Neural cell (in vitro differentiated cells): Measurements from ENCODE around the gene PHLPP1. TPM values are rescaled to one million over a fixed set of nuclear protein-coding genes. Genes with fewer than 3 reads are reported as not detected.

Experiments
- H2AFZ ChIP-seq: fragments of 200-600, 300-800 bp; sonication (generic), shearing (Covaris generic); 2 replicates; pipeline ENCODE4 v1.6.0; 2014; ENCODE audit warnings: low read depth, mild to moderate bottlenecking, antibody characterized with exemption, low read length, moderate library complexity
- H3F3A ChIP-seq: fragments of 200-600 bp; shearing (Covaris generic); 2 replicates; pipeline ENCODE4 v1.6.1; 2016; ENCODE audit warnings: mild to moderate bottlenecking, moderate library complexity, mixed read lengths, antibody characterized with exemption, low read length; ENCODE audit not compliant: insufficient read depth, poor library complexity, severe bottlenecking
- H3K27ac ChIP-seq: fragments of 200-600, 300-800 bp; sonication (generic), shearing (Covaris generic); 2 replicates; pipeline ENCODE4 v1.5.1; 2014; ENCODE audit warnings: mild to moderate bottlenecking, low read length, moderate library complexity
- H3K27me3 ChIP-seq: fragments of 300-800, 200-600 bp; sonication (generic), shearing (Covaris generic); 2 replicates; pipeline ENCODE4 v1.6.0; 2014; ENCODE audit warnings: mild to moderate bottlenecking, low read depth, low read length, moderate library complexity; ENCODE audit not compliant: insufficient read depth
- H3K36me3 ChIP-seq: fragments of 300-800, 200-600 bp; sonication (generic), shearing (Covaris generic); 2 replicates; pipeline ENCODE4 v1.5.1; 2014; ENCODE audit warnings: mild to moderate bottlenecking, antibody characterized with exemption, low read length, moderate library complexity; ENCODE audit not compliant: insufficient read depth
- H3K4me2 ChIP-seq: fragments of 300-800, 200-600 bp; sonication (generic), shearing (Covaris generic); 2 replicates; pipeline ENCODE4 v1.6.0; 2014; ENCODE audit warnings: mild to moderate bottlenecking, low read length
- H3K4me3 ChIP-seq: fragments of 300-800, 200-600 bp; sonication (generic), shearing (Covaris generic); 2 replicates; pipeline ENCODE4 v1.5.1; 2014; ENCODE audit warnings: mild to moderate bottlenecking, low read length, moderate library complexity
- H3K79me2 ChIP-seq: fragments of 200-600 bp; shearing (Covaris generic); replicated peaks from 2 replicates; pipeline ENCODE4 v1.6.0; 2014; ENCODE audit warnings: mild to moderate bottlenecking, low read length, moderate library complexity; ENCODE audit not compliant: insufficient read depth
- H3K9ac ChIP-seq: fragments of 300-800, 200-600 bp; sonication (generic), shearing (Covaris generic); 2 replicates; pipeline ENCODE4 v1.6.1; 2016; ENCODE audit warnings: mild to moderate bottlenecking, low read length, mixed read lengths
- H3K9me2 ChIP-seq: fragments of 200-600 bp; shearing (Covaris generic); 2 replicates; pipeline ENCODE4 v1.6.1; 2016; ENCODE audit warnings: mild to moderate bottlenecking, low read length, mixed read lengths; ENCODE audit not compliant: insufficient read depth
- H3K9me3 ChIP-seq: fragments of 200-600, 300-800 bp; sonication (generic), shearing (Covaris generic); 2 replicates; pipeline ENCODE4 v1.6.1; 2016; ENCODE audit warnings: mild to moderate bottlenecking, mixed run types, low read length, moderate library complexity, mixed read lengths
- H4K20me1 ChIP-seq: fragments of 200-600 bp; shearing (Covaris generic); 2 replicates; pipeline ENCODE4 v1.6.1; 2016; ENCODE audit warnings: mild to moderate bottlenecking, mixed run types; ENCODE audit not compliant: insufficient read depth
- CTCF ChIP-seq: fragments of 450-650 bp; IDR thresholded peaks from 2 replicates; pipeline ENCODE4 v1.5.1; 2014; ENCODE audit warnings: antibody characterized with exemption, mild to moderate bottlenecking, moderate library complexity; ENCODE audit not compliant: poor library complexity, severe bottlenecking
- EP300 ChIP-seq: fragments of 450-650 bp; conservative IDR thresholded peaks from 2 replicates; pipeline ENCODE4 v1.6.1; 2014; ENCODE audit warnings: antibody characterized with exemption, mild to moderate bottlenecking, moderate library complexity; ENCODE audit not compliant: poor library complexity, severe bottlenecking
- EZH2 ChIP-seq: fragments of 200-600, 300-800 bp; shearing (Covaris generic), sonication (generic); IDR thresholded peaks from 2 replicates; pipeline ENCODE4 v1.6.1; 2014; ENCODE audit warnings: antibody characterized with exemption, low read length, borderline replicate concordance, mild to moderate bottlenecking; ENCODE audit not compliant: insufficient read depth, poor library complexity, severe bottlenecking
- MXI1 ChIP-seq: fragments of 450-650 bp; conservative IDR thresholded peaks from 2 replicates; pipeline ENCODE4 v1.6.1; 2014; ENCODE audit warnings: antibody characterized with exemption, mild to moderate bottlenecking; ENCODE audit not compliant: poor library complexity, severe bottlenecking
- POLR2AphosphoS5 ChIP-seq: IDR thresholded peaks from 2 replicates; pipeline ENCODE4 v1.6.1; 2012
- RAD21 ChIP-seq: fragments of 450-650 bp; conservative IDR thresholded peaks from 2 replicates; pipeline ENCODE4 v1.6.1; 2014; ENCODE audit warnings: antibody characterized with exemption, mild to moderate bottlenecking, moderate library complexity
- SMC3 ChIP-seq: fragments of 450-650 bp; conservative IDR thresholded peaks from 2 replicates; pipeline ENCODE4 v1.6.1; 2014; ENCODE audit warnings: antibody characterized with exemption, mild to moderate bottlenecking, moderate library complexity; ENCODE audit not compliant: poor library complexity
- TAF1 ChIP-seq: IDR thresholded peaks from 2 replicates; pipeline ENCODE4 v1.6.1; 2012; ENCODE audit warnings: low read depth
- polyA plus RNA-seq: library from polyadenylated mRNA; depleted of rRNA; stranded (reverse); fragments of >200 nt; gene quantifications from 2 replicates; pipeline ENCODE4 v1.2.3, GENCODE V29; 2014
- TF ChIP-seq, protein P1 (sequence below): IDR thresholded peaks from 2 replicates; pipeline ENCODE4 v1.6.1; 2012; ENCODE audit warnings: borderline replicate concordance

Gene PHLPP1
- polyA plus RNA-seq, 1 donor from 2014 or later = 4.5 TPM

DNA sequence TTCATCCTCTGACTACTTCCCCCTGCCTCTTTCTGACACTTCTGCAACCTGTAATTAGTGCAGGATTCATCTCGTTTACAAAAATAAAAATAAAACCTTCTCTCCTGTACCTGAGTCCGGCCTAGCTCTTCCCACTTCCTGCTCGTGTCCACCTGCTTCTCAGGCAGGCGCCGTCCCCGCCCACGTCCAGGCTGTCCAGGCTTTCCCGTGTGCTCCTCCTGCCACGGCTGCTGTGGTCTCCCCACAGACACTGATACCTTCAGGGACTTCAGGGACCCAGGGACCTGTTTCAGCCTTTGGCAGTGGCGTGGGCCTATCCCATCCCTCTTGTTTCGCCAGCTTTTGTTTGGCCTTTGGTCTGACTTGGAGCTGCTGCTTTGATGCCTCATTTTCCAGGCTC lies 272.5 kb downstream of the PHLPP1 start:
- no peak overlapping the region for H3K27ac ChIP-seq
- H3K9me2 ChIP-seq = no peaks in the 10 kb centered on the region
- no peaks in the 10 kb centered on the region for H3K27me3 ChIP-seq

GRCh38 chr18:62988471-62988870 lies 273.1 kb downstream of the PHLPP1 start:
- Histone ChIP-seq H3K9me3 (no peaks in the 10 kb centered on the region), H3K27ac (no peak overlapping the region), H3K36me3 (no peaks in the 10 kb centered on the region), H4K20me1 (no peaks in the 10 kb centered on the region), H3K9me2 (no peaks in the 10 kb centered on the region), H2AFZ (no peak overlapping the region), H3K4me2 (no peak overlapping the region), H3F3A (no peaks in the 10 kb centered on the region), H3K27me3 (no peaks in the 10 kb centered on the region), H3K4me3 (no peak overlapping the region), H3K9ac (no peak overlapping the region), H3K79me2 (no peaks in the 10 kb centered on the region)
- TF ChIP-seq EZH2 (no peak), SMC3 (no peak), EP300 (no peak), TAF1 (no peak), POLR2AphosphoS5 (no peak), RAD21 (no peak), CTCF (no peak), MXI1 (no peak)
- TF ChIP-seq, protein P1, sequence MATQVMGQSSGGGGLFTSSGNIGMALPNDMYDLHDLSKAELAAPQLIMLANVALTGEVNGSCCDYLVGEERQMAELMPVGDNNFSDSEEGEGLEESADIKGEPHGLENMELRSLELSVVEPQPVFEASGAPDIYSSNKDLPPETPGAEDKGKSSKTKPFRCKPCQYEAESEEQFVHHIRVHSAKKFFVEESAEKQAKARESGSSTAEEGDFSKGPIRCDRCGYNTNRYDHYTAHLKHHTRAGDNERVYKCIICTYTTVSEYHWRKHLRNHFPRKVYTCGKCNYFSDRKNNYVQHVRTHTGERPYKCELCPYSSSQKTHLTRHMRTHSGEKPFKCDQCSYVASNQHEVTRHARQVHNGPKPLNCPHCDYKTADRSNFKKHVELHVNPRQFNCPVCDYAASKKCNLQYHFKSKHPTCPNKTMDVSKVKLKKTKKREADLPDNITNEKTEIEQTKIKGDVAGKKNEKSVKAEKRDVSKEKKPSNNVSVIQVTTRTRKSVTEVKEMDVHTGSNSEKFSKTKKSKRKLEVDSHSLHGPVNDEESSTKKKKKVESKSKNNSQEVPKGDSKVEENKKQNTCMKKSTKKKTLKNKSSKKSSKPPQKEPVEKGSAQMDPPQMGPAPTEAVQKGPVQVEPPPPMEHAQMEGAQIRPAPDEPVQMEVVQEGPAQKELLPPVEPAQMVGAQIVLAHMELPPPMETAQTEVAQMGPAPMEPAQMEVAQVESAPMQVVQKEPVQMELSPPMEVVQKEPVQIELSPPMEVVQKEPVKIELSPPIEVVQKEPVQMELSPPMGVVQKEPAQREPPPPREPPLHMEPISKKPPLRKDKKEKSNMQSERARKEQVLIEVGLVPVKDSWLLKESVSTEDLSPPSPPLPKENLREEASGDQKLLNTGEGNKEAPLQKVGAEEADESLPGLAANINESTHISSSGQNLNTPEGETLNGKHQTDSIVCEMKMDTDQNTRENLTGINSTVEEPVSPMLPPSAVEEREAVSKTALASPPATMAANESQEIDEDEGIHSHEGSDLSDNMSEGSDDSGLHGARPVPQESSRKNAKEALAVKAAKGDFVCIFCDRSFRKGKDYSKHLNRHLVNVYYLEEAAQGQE = no peak

More for the DNA sequence above, 272.5 kb downstream of the PHLPP1 start:
- no peak overlapping the region for H3K4me2 ChIP-seq
- H3F3A ChIP-seq = no peaks in the 10 kb centered on the region
- H3K9ac ChIP-seq = no peak overlapping the region
- no peaks in the 10 kb centered on the region for H3K79me2 ChIP-seq
- no peak overlapping the region for H2AFZ ChIP-seq
- TF ChIP-seq EZH2 (no peak), SMC3 (no peak), CTCF (no peak), MXI1 (no peak), POLR2AphosphoS5 (no peak), RAD21 (no peak), EP300 (no peak), TAF1 (no peak)
- TF ChIP-seq, protein P1 = no peak
- H3K4me3 ChIP-seq = no peak overlapping the region
- H3K9me3 ChIP-seq = no peaks in the 10 kb centered on the region
- H3K36me3 ChIP-seq = no peaks in the 10 kb centered on the region
- H4K20me1 ChIP-seq = no peaks in the 10 kb centered on the region
